ENCODE measurements around the gene TIAM2. TPM values are rescaled to one million over a fixed set of nuclear protein-coding genes. Genes with fewer than 3 reads are reported as not detected.

TIAM2 gene
- total and polyA plus RNA-seq, 10 of the 15 experiments (the other 5 are each of a cell fraction or from before 2014, with no cell fraction given) = 1.1 to 10.5 (median 2.3) TPM

- TF ChIP-seq, protein P1, sequence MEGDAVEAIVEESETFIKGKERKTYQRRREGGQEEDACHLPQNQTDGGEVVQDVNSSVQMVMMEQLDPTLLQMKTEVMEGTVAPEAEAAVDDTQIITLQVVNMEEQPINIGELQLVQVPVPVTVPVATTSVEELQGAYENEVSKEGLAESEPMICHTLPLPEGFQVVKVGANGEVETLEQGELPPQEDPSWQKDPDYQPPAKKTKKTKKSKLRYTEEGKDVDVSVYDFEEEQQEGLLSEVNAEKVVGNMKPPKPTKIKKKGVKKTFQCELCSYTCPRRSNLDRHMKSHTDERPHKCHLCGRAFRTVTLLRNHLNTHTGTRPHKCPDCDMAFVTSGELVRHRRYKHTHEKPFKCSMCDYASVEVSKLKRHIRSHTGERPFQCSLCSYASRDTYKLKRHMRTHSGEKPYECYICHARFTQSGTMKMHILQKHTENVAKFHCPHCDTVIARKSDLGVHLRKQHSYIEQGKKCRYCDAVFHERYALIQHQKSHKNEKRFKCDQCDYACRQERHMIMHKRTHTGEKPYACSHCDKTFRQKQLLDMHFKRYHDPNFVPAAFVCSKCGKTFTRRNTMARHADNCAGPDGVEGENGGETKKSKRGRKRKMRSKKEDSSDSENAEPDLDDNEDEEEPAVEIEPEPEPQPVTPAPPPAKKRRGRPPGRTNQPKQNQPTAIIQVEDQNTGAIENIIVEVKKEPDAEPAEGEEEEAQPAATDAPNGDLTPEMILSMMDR (IDR thresholded peaks at IDR 0.05 in 2 of 3, conservative IDR thresholded peaks at IDR 0.05 in 1 of 3; ENCODE audit: control insufficient read depth in 2 of 3, extremely low read depth in 1 of 3, insufficient read depth in 1 of 3, low read depth in 3 of 3, low read length in 3 of 3) = no peak
- TF ChIP-seq DPF2 (IDR thresholded peaks at IDR 0.05) (no peak), MYC (IDR thresholded peaks at IDR 0.05; ENCODE audit: insufficient read depth, insufficient read length, insufficient replicate concordance, low read length, severe bottlenecking) (no peak), MEF2A (IDR thresholded peaks at IDR 0.05; ENCODE audit: insufficient read depth, low read depth, low read length) (0 out of 2 replicates have a peak, but pooled peaks have one; percentile 52), PBX3 (IDR thresholded peaks at IDR 0.05; ENCODE audit: insufficient replicate concordance, low read depth, low read length) (no peak)
- TF ChIP-seq, protein P2, sequence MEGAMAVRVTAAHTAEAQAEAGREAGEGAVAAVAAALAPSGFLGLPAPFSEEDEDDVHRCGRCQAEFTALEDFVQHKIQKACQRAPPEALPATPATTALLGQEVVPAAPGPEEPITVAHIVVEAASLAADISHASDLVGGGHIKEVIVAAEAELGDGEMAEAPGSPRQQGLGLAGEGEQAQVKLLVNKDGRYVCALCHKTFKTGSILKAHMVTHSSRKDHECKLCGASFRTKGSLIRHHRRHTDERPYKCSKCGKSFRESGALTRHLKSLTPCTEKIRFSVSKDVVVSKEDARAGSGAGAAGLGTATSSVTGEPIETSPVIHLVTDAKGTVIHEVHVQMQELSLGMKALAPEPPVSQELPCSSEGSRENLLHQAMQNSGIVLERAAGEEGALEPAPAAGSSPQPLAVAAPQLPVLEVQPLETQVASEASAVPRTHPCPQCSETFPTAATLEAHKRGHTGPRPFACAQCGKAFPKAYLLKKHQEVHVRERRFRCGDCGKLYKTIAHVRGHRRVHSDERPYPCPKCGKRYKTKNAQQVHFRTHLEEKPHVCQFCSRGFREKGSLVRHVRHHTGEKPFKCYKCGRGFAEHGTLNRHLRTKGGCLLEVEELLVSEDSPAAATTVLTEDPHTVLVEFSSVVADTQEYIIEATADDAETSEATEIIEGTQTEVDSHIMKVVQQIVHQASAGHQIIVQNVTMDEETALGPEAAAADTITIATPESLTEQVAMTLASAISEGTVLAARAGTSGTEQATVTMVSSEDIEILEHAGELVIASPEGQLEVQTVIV (IDR thresholded peaks at IDR 0.05; ENCODE audit: borderline replicate concordance, partially characterized antibody) = no peak
These were observed 163.1 kb downstream of the TIAM2 start (continued) for GRCh38 chr6:155158030-155158843.

Measured in GM12878 (cell line).